Measurements from ENCODE around the gene BCL3. TPM values are rescaled to one million over a fixed set of nuclear protein-coding genes. Genes with fewer than 3 reads are reported as not detected.
A peak's percentile ranks its signal among the peaks of the same experiment; 100 is the strongest.

BCL3 gene
- total and polyA plus RNA-seq, 2 of the 13 experiments (the other 11 are each of a cell fraction or from before 2014, with no cell fraction given), result 2.3 to 4.0 TPM

DNA sequence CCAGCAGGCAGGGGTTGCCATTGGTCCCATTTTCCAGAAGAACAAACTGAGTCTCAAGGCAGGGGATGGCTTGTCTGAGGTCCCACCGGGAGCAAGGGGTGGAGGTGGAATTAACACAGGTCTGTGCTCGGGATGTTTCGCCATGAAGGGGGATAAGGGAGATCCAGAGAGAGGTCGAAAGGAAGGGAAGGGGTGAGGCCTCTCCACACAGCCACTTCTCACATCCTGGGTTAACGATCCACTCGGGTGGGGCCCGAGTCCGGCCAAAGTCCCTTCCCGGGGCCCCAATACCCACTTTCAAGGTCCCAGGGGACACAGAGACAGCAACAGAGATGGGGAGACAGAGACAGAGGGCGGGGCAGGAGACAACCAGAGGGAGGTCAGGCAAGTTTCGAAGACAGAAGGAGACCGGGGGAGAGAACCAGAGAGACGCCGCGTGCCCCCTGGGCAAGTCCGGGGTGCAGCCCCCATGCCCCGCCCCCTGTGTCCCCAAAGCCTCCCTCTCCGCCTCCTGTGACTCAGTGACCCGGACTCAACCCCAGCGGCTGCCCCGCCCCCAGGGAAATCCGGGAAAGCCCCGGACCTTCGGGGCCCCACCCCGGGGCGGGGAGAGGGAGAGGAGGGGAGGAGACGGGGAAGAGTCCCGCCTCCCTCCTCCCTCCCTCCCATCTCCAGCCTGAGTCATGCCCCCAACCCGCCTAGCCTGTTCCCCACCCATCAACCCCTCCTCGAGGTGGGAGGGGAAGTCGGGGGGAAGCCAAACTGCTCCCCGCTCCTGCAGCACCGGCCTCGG lies 1.4 kb upstream of the BCL3 start (continued):
- TF ChIP-seq, protein P1, sequence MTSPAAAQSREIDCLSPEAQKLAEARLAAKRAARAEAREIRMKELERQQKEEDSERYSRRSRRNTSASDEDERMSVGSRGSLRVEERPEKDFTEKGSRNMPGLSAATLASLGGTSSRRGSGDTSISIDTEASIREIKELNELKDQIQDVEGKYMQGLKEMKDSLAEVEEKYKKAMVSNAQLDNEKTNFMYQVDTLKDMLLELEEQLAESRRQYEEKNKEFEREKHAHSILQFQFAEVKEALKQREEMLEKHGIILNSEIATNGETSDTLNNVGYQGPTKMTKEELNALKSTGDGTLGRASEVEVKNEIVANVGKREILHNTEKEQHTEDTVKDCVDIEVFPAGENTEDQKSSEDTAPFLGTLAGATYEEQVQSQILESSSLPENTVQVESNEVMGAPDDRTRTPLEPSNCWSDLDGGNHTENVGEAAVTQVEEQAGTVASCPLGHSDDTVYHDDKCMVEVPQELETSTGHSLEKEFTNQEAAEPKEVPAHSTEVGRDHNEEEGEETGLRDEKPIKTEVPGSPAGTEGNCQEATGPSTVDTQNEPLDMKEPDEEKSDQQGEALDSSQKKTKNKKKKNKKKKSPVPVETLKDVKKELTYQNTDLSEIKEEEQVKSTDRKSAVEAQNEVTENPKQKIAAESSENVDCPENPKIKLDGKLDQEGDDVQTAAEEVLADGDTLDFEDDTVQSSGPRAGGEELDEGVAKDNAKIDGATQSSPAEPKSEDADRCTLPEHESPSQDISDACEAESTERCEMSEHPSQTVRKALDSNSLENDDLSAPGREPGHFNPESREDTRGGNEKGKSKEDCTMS (CRISPR knock-in tag; conservative IDR thresholded peaks at IDR 0.05), result no peak
- TF ChIP-seq, protein P2, sequence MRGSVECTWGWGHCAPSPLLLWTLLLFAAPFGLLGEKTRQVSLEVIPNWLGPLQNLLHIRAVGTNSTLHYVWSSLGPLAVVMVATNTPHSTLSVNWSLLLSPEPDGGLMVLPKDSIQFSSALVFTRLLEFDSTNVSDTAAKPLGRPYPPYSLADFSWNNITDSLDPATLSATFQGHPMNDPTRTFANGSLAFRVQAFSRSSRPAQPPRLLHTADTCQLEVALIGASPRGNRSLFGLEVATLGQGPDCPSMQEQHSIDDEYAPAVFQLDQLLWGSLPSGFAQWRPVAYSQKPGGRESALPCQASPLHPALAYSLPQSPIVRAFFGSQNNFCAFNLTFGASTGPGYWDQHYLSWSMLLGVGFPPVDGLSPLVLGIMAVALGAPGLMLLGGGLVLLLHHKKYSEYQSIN (CRISPR knock-in tag; IDR thresholded peaks at IDR 0.05; ENCODE audit: borderline replicate concordance), result no peak
- TF ChIP-seq, protein P3, sequence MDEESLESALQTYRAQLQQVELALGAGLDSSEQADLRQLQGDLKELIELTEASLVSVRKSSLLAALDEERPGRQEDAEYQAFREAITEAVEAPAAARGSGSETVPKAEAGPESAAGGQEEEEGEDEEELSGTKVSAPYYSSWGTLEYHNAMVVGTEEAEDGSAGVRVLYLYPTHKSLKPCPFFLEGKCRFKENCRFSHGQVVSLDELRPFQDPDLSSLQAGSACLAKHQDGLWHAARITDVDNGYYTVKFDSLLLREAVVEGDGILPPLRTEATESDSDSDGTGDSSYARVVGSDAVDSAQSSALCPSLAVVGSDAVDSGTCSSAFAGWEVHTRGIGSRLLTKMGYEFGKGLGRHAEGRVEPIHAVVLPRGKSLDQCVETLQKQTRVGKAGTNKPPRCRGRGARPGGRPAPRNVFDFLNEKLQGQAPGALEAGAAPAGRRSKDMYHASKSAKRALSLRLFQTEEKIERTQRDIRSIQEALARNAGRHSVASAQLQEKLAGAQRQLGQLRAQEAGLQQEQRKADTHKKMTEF (CRISPR knock-in tag; IDR thresholded peaks at IDR 0.05), result peak; percentile 77; the same call in 1 of the 2 replicates
- TF ChIP-seq RBFOX2 (IDR thresholded peaks at IDR 0.05; ENCODE audit: low read depth, low read length) (peak; percentile 79), ETV6 (CRISPR knock-in tag; conservative IDR thresholded peaks at IDR 0.05) (no peak), ZNF761 (CRISPR knock-in tag; conservative IDR thresholded peaks at IDR 0.05) (peak; percentile 34; the same call in 1 of the 2 replicates), HOXA7 (CRISPR knock-in tag; IDR thresholded peaks at IDR 0.05) (no peak), HHEX (CRISPR knock-in tag; IDR thresholded peaks at IDR 0.05) (no peak), ZIK1 (CRISPR knock-in tag; IDR thresholded peaks at IDR 0.05; ENCODE audit: borderline replicate concordance, low read depth) (no peak), ZNF430 (CRISPR knock-in tag; IDR thresholded peaks at IDR 0.05) (no peak), GTF3A (CRISPR knock-in tag; conservative IDR thresholded peaks at IDR 0.05) (no peak), DNMT3B (CRISPR knock-in tag; conservative IDR thresholded peaks at IDR 0.05) (no peak), ERF (CRISPR knock-in tag; IDR thresholded peaks at IDR 0.05) (no peak), SMARCC2 (IDR thresholded peaks at IDR 0.05) (no peak), SCMH1 (CRISPR knock-in tag; IDR thresholded peaks at IDR 0.05; ENCODE audit: borderline replicate concordance) (no peak), JDP2 (CRISPR knock-in tag; IDR thresholded peaks at IDR 0.05; ENCODE audit: borderline replicate concordance) (no peak), HMG20B (CRISPR knock-in tag; conservative IDR thresholded peaks at IDR 0.05) (no peak), PCBP1 (IDR thresholded peaks at IDR 0.05; ENCODE audit: borderline replicate concordance, low read depth, low read length) (no peak), ZEB1 (IDR thresholded peaks at IDR 0.05; ENCODE audit: insufficient replicate concordance, low read depth) (no peak), ZNF224 (CRISPR knock-in tag; IDR thresholded peaks at IDR 0.05) (no peak)
- TF ChIP-seq, protein P4, sequence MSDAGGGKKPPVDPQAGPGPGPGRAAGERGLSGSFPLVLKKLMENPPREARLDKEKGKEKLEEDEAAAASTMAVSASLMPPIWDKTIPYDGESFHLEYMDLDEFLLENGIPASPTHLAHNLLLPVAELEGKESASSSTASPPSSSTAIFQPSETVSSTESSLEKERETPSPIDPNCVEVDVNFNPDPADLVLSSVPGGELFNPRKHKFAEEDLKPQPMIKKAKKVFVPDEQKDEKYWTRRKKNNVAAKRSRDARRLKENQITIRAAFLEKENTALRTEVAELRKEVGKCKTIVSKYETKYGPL (CRISPR knock-in tag; IDR thresholded peaks at IDR 0.05), result no peak
- TF ChIP-seq, protein P5, sequence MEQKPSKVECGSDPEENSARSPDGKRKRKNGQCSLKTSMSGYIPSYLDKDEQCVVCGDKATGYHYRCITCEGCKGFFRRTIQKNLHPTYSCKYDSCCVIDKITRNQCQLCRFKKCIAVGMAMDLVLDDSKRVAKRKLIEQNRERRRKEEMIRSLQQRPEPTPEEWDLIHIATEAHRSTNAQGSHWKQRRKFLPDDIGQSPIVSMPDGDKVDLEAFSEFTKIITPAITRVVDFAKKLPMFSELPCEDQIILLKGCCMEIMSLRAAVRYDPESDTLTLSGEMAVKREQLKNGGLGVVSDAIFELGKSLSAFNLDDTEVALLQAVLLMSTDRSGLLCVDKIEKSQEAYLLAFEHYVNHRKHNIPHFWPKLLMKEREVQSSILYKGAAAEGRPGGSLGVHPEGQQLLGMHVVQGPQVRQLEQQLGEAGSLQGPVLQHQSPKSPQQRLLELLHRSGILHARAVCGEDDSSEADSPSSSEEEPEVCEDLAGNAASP (CRISPR knock-in tag; IDR thresholded peaks at IDR 0.05; ENCODE audit: borderline replicate concordance), result peak; percentile 97
